HepG2 (cell line): ENCODE results near the gene R3HCC1L. TPM values are rescaled to one million over a fixed set of nuclear protein-coding genes. Genes with fewer than 3 reads are reported as not detected.
A peak's percentile ranks its signal among the peaks of the same experiment; 100 is the strongest.

ENCODE experiments used
- AHDC1 ChIP-seq: sonication (generic); formaldehyde crosslinking; IDR thresholded peaks from 2 replicates; pipeline ENCODE4 v1.5.1; 2020; ENCODE audit warnings: mild to moderate bottlenecking, missing genetic modification reagents, borderline replicate concordance
- CCDC6 ChIP-seq: sonication (generic); formaldehyde crosslinking; IDR thresholded peaks from 2 replicates; pipeline ENCODE4 v1.8.1; 2022; ENCODE audit warnings: mild to moderate bottlenecking, missing genetic modification reagents, moderate library complexity
- CEBPG ChIP-seq: IDR thresholded peaks from 2 replicates; pipeline ENCODE4 v1.6.1; 2016
- CREM ChIP-seq, 2 experiments: sonication (generic) in 1 of 2; formaldehyde crosslinking in 1 of 2; IDR thresholded peaks; 2 replicates each; pipeline versions ENCODE4 v1.4.0 to v1.6.1; 2016 to 2020; ENCODE audit warnings: antibody characterized with exemption in 1 of 2, mild to moderate bottlenecking in 1 of 2, missing genetic modification reagents in 1 of 2
- DMAP1 ChIP-seq: IDR thresholded peaks from 2 replicates; pipeline ENCODE4 v1.6.1; 2016
- KMT2A ChIP-seq: sonication (generic); formaldehyde crosslinking; IDR thresholded peaks from 2 replicates; pipeline ENCODE4 v1.4.0; 2020; ENCODE audit warnings: missing genetic modification reagents
- LCORL ChIP-seq, 2 experiments: fragments of 450-650 bp in 1 of 2; sonication (generic) in 1 of 2; formaldehyde crosslinking in 1 of 2; IDR thresholded peaks; 2 replicates each; pipeline versions ENCODE4 v1.5.0 to v1.6.1; 2017 to 2020; ENCODE audit warnings: antibody characterized with exemption in 1 of 2, missing genetic modification reagents in 1 of 2
- NCOA2 ChIP-seq: sonication (generic); formaldehyde crosslinking; IDR thresholded peaks from 2 replicates; pipeline ENCODE4 v1.8.0; 2022; ENCODE audit warnings: inconsistent platforms
- NONO ChIP-seq, 2 experiments: fragments of 450-650 bp in 1 of 2; sonication (generic) in 1 of 2; formaldehyde crosslinking in 1 of 2; IDR thresholded peaks in 1 of 2; conservative IDR thresholded peaks in 1 of 2; 2 replicates each; pipeline versions ENCODE4 v1.6.1 to v1.8.0; 2017 to 2022; ENCODE audit warnings: mild to moderate bottlenecking in 1 of 2, missing genetic modification reagents in 1 of 2, moderate library complexity in 1 of 2
- PHB2 ChIP-seq: fragments of 450-650 bp; IDR thresholded peaks from 2 replicates; pipeline ENCODE4 v1.6.1; 2018; ENCODE audit not compliant: partially characterized antibody
- POLR2A ChIP-seq, 2 experiments: IDR thresholded peaks; 2 replicates each; pipeline ENCODE4 v1.6.1; 2011; ENCODE audit warnings: low read depth in 2 of 2, low read length in 2 of 2, mild to moderate bottlenecking in 1 of 2, moderate library complexity in 1 of 2; ENCODE audit not compliant: insufficient read depth in 1 of 2
- TBP ChIP-seq: sonication (generic); formaldehyde crosslinking; IDR thresholded peaks from 2 replicates; pipeline ENCODE4 v1.5.0; 2020; ENCODE audit warnings: missing genetic modification reagents
- TBX2 ChIP-seq: sonication (generic); formaldehyde crosslinking; IDR thresholded peaks from 2 replicates; pipeline ENCODE4 v1.5.0; 2020; ENCODE audit warnings: missing genetic modification reagents, mild to moderate bottlenecking, borderline replicate concordance
- TFE3 ChIP-seq: IDR thresholded peaks from 2 replicates; pipeline ENCODE4 v1.6.1; 2016
- TGIF2 ChIP-seq: IDR thresholded peaks from 2 replicates; pipeline ENCODE4 v1.6.1; 2016; ENCODE audit warnings: control low read depth, missing compliant biosample characterization
- ZBTB39 ChIP-seq: sonication (generic); formaldehyde crosslinking; IDR thresholded peaks from 2 replicates; pipeline ENCODE4 v1.5.0; 2020; ENCODE audit warnings: missing genetic modification reagents
- ZEB1 ChIP-seq: IDR thresholded peaks from 2 replicates; pipeline ENCODE4 v1.6.1; 2012; ENCODE audit warnings: mild to moderate bottlenecking, low read depth, inconsistent platforms; ENCODE audit not compliant: insufficient replicate concordance
- ZNF207 ChIP-seq: fragments of 450-650 bp; IDR thresholded peaks from 2 replicates; pipeline ENCODE4 v1.6.1; 2016; ENCODE audit warnings: antibody characterized with exemption, borderline replicate concordance
- ZNF350 ChIP-seq: sonication (generic); formaldehyde crosslinking; IDR thresholded peaks from 2 replicates; pipeline ENCODE4 v1.4.0; 2020; ENCODE audit warnings: mild to moderate bottlenecking, low read depth, missing genetic modification reagents, borderline replicate concordance
- polyA plus RNA-seq, 8 experiments: library from polyadenylated mRNA; depleted of rRNA in 3 of 8; stranded (reverse) in 7 of 8; unstranded in 1 of 8; fragments of >200 nt; fragmentation: Illumina TruSeq in 4 of 8; extraction: Trizol in 4 of 8; gene quantifications; 2 replicates each; pipeline versions ENCODE4 v1.2.1 to v1.2.3, GENCODE V29; 2011 to 2016; ENCODE audit warnings: low read depth in 4 of 8, missing spikeins in 1 of 8, mixed read lengths in 1 of 8; ENCODE audit not compliant: insufficient read depth in 1 of 8
- total RNA-seq, 5 experiments: library from RNA; depleted of rRNA; stranded (reverse); fragments of >200 nt; fragmentation: Illumina TruSeq; extraction: Trizol; gene quantifications; 2 replicates each; pipeline ENCODE4 v1.2.3, GENCODE V29; 2016; ENCODE audit warnings: low read depth in 1 of 5

R3HCC1L gene
- total and polyA plus RNA-seq, 2 of the 13 experiments (the other 11 are each of a cell fraction or from before 2014, with no cell fraction given): 6.5 to 12.2 TPM

GRCh38 chr10:98267069-98267893 lies 132.8 kb downstream of the R3HCC1L start (continued):
- TF ChIP-seq ZBTB39 (CRISPR knock-in tag) (no peak), PHB2 (no peak), DMAP1 (CRISPR knock-in tag) (no peak), AHDC1 (CRISPR knock-in tag) (no peak), TGIF2 (CRISPR knock-in tag) (no peak), NONO (IDR thresholded peaks at IDR 0.05) (no peak), NONO (CRISPR knock-in tag; conservative IDR thresholded peaks at IDR 0.05) (no peak), LCORL (IDR thresholded peaks at IDR 0.05) (no peak), LCORL (CRISPR knock-in tag; IDR thresholded peaks at IDR 0.05) (peak; percentile 52; the same call in 1 of the 2 replicates), CCDC6 (no peak), KMT2A (no peak), CEBPG (CRISPR knock-in tag) (no peak), POLR2A (IDR thresholded peaks at IDR 0.05; ENCODE audit: insufficient read depth in 1 of 2, low read depth in 2 of 2, low read length in 2 of 2) (no peak), CREM (IDR thresholded peaks at IDR 0.05) (no peak), CREM (CRISPR knock-in tag; IDR thresholded peaks at IDR 0.05) (no peak), TBP (no peak), NCOA2 (CRISPR knock-in tag) (no peak), ZEB1 (no peak), ZNF207 (no peak), TFE3 (CRISPR knock-in tag) (no peak), TBX2 (CRISPR knock-in tag) (no peak; the same call in none of the 2 replicates), ZNF350 (CRISPR knock-in tag) (no peak)
